ENCODE results near the gene GALNT5.

The GALNT5 gene

DNA sequence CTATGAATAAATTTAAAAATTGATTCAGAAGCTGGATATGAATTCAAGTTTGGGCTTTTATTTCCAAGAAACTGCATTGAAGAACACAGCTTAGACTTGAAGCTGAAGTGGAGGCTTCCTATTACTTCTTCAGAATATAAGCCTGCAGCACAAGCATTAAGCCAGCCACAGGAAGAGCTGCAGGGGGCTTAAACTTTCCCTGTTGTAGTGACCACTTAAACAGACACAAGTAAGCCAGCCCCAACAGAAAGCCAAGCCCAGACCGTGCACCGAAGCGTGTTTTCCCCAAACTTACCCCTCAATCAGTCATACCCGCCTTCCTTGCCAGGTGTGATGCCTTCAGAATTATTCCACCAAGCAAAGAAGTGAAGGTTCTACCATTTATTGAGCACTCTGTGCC lies 39.5 kb downstream of the GALNT5 start:
- DNase-seq: no peak

- DNase-seq: no peak
Measured at GRCh38 chr2:157301307-157301706, 43.8 kb downstream of the GALNT5 start.

DNA sequence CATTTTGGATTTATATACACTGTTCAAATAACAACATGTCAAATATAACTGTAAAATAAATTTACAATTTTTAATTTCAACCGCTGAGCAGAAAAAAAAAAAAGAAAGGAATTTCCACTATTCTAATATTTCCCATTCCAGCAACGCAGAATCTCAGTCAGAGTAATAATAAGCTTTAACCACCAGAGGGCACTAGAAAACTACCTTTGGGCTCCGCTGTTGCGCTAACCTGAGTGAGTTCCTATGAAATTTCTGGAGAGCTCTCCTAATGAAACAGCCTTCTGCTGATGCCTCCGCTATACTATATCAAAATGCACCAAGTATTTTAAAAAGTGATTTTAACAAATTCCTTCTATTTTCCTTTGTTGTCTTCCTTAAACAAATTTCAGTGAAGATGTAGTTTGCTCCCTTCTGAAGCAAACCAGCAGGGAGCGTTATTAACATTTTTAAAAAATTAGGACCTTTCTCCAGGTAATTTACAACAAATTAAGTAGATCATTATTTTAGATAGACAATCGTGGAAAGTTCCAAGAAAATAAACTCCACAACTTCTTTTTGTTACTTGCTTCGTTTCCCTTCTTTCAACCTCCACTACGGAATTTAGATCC lies 45.1 kb downstream of the GALNT5 start:
- DNase-seq: peak; percentile 20

- no peak for DNase-seq
Measured at GRCh38 chr2:157303612-157304011, 46.1 kb downstream of the GALNT5 start.

DNA sequence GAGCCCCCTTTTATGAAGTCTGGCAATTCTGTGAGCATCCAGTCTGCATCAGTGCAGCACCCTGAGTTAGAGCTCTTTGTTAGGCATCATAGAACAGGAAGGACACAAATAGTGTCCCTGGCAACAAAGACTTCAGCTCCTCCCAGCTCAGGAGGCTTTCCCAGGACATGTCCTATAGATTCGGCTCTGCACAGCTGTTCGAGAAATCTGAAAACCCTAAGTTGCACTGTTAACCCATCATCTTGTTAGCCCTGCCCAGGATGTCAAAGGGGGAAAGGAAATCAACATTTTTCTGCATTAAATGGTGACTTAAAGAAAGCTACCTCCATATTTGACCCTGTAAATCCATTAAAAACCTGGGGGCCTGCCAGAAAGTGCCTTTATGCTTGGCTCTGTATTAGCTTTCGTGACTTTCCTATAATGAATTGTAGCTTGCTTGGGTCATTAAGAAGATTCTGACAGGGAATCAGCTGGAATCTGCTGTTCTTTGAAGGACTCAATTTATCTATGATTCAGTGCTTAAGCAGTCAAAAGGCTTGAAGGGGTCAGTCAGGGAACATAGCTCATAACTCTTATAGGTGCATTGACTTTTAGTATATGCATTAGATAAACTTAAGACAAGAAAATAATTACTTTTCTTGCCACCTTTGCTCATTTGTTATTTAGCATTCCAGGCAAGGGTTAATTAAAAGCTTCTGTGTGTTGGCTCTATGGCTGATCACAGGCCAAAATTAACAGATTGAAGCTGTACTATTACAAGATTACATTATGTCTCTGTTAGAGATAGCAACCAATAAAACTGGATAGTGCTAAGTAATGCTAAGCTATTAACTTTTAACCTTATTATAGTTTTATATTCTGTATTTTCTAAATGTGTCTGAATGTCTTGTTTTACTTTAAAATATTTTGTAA lies 47.6 kb downstream of the GALNT5 start:
- no peak for DNase-seq

DNA sequence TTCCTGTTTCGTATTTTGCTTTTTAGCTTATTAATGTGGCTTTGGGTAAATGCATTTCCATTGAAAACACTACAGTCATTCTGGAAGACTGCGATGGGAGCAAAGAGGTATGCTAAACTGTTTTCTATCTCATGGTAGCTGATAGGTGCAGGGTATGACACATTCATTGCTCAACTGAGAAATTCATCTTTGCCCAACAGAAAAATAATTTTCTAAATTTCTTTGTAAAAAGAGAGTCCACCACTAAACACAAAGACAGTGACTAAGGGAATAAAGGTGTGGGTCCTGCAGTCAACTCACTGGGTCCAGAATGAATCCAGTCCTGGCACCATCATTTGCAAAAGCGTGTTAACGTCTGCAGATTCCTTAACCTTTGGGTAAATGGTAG lies 48.2 kb downstream of the GALNT5 start:
- DNase-seq: no peak

- DNase-seq: no peak
Measured at GRCh38 chr2:157307021-157307420, 49.5 kb downstream of the GALNT5 start.

DNA sequence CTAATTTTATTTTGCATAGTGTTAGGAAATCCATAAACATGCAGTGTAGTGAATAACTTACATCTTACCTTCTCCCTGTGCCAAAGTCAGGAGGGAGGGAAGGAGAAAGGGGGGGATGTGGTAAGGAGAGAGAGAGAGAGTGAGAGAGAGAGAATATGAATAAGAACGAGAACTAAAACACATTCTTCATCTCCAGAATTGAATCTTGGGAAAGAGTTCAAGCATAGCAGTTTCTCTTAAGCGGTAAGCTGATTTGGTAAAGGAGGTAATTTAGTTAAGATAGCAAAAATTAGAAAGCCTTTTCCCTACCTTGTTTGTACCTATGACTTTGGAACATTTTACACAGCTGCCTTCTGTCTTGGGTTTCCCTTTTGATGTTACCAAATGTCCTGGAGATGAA lies 52.4 kb downstream of the GALNT5 start:
- no peak for DNase-seq

DNA sequence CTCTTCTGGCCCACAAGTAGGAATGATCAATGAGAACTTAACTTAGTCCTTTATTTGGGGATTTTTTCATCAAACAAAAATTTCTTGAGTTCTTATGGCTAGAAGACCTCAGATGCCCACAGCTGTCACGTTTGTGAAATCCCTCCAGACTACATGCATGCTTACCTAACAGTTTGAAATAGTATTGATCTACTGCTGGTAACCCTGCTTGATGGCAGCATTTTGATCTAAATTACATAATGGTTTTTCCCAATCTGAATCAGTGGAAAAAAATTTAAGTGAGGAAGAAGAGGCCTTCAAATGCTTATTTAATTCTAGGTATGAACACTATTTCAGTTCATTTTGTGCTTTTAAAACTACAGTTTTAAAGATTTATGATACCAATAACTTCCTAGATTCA lies 54.2 kb downstream of the GALNT5 start:
- DNase-seq: no peak

DNA sequence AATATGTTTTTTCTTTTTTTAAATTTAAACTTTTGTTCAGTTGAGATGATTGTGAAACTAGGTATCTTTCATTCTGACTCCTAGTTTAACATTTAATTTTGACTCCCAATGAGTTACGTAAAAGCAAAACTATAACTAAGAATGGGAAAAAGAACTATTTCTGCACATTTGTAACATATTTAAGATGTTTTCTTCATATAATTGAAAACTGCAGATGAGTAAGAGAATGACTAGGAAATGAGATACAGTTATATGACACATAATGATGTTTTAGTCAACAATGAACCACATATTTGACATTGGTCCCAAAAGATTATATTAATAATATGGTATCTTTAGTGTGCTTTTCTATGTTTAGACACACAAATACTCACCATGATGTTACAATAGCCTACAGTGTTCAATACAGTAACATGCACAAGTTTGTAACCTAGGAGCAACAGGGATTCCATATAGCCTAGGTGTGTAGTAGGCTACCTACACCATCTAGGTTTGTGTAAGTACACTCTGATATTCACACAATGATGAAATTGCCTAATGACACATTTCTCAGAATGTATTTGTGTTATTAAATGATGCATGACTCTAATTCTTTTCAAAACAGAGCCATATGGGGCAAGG lies 55.5 kb downstream of the GALNT5 start:
- DNase-seq: no peak

DNA sequence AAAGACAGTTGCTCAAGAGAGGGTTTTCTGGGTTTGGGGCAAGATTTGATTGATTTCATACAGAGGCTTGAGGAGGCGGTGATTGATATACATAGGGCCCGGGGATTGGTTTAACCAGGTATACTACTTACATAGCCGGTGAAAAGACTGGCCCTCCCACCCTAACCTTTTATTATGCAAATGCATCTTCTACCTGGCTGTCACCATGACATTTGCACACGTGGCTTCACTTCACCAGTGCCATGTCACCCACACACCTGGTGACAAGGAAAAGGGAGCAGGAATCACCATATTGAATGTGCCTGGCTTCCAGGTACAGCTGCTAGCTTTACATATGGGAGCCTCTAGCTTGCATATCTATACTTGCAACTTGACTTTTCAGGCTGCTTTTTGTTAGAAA lies 58.4 kb downstream of the GALNT5 start:
- no peak for DNase-seq

DNA sequence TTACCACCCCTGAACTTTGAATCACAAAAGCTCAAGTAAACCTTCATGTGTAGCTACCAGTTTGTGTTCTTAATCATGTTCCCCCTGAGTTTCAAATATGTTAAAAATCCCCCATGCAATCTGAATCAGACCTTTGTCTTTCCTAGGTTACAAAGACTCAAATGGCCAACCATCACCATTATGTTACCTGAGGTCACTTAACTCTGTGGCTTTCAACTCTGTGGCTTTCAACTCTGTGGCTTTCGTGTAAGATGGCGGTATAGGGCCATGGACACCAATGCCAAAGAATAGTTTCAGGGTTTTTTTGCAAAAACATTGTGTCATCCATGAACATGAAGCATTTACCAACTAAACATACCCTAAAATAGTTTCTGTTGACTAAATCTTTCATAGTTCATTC lies 61.4 kb downstream of the GALNT5 start:
- no peak for DNase-seq

DNA sequence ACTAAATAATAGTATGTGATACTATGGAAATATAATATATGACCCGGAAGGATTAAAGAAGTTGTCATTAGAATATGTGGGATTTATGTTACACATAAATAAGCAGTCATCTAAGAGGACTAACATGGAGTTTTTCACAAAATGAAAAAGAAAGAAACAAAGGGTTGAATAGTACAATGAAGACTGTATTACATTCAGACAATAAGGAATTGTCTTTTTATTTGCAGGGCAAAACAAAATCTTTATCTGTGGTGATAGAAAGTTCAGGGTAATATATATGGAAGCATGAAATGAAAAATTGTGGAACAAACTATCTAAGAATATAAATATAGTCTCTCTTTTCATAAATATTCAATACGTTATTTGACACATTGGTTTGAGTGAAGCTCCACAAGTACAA lies 62.3 kb downstream of the GALNT5 start:
- no peak for DNase-seq

GRCh38 chr2:157320409-157320808 lies 62.9 kb downstream of the GALNT5 start:
- DNase-seq: no peak

- no peak for DNase-seq
Measured at GRCh38 chr2:157321466-157321865, 64.0 kb downstream of the GALNT5 start.

- no peak for DNase-seq
Measured at GRCh38 chr2:157322432-157322831, 64.9 kb downstream of the GALNT5 start.

DNA sequence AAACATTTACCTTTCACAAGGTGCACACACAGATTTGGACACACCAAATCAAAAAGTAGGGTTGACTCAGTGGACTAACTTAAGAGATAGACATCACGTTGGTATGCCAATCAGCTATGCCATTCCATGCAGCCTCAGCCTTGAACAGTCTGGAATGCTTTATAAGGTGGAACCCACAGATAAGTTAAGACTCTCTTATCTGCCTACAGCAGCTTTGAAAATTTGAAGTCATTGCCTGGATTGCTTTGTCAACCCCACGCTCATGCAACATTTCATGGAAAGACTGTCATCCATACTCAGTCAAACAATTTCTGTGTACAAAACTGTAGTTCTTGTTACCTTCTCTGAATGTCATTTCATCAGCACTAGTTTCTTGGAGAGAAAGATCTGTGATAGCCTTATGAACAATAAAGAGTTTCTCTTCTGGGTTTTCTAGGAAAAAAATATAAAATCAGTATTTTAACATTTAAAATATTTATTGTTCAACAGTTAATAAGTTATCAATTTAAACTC lies 66.9 kb downstream of the GALNT5 start:
- no peak for DNase-seq

- no peak for DNase-seq
Measured at GRCh38 chr2:157325786-157326185, 68.3 kb downstream of the GALNT5 start, which contains the start of gene ERMN. ERMN (minus strand) TSS chr2:157325824; CDS start chr2:157325642, 182 bp downstream.

DNA sequence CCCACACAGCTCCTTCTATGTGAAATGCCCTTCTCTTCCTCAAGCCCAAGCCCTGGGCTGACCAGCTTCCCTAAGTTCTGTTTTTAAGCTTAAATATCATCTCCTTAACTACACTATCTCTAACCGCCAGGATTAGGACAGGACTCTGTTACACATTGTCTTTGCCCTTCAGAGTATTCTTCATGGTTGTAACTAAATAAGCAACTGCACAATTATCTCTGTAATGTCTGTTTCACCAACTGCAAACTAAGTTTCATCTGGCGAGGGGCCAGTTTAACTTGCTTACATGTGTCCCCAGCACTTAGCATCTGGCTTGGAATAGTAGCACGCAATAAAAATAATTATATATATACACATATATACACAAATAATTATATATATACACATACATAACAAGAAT lies 69.2 kb downstream of the GALNT5 start:
- no peak for DNase-seq

DNA sequence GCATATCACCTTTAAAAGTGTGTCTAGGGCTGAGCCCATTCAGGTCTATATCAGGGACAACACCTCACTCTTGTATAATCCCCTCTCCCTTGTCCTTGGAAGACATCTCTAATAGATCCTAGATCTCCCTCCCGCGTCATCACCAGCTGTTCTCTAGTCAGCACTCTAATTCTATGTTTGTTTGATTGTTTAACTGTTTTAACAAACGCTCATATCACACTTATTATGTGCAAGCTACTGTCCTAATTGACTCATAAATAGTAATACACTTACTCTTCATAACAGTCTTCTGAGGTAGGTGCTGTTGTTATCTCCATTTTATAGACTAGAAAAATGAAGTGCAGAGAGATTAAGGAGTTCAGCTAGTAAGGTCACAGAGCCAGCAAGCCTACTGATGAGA lies 69.7 kb downstream of the GALNT5 start:
- DNase-seq: no peak

- peak; percentile 56 for DNase-seq
Measured at GRCh38 chr2:157327621-157328500, 70.4 kb downstream of the GALNT5 start.

DNA sequence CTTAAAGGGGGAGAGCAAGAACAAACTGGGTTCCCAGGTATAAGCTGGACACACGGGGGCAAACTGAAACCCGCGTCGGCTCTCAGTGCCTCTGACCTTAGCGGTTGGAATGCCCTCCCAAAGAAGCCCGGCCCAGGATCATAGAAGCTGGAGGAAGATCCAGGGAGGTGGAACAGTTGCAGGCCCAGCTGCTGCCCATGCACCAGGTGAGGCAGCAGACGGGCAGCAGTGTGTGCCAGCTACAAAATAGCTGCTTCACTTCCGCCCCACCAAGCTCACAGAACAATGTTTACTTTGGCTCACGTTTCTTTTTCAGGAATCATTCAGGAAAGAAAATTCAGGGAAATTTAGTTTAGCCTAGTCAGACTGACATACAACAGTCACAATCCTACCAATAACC lies 72.0 kb downstream of the GALNT5 start:
- peak; percentile 71 for DNase-seq
